Neuronal stem cell (in vitro differentiated cells): ENCODE data around the gene FAP.

Experiments
- DNase-seq: peaks from one replicate; pipeline ENCODE4 v3.0.0-alpha.2; 2013; ENCODE audit warnings: low spot score
- H2AFZ ChIP-seq: one replicate; pipeline ENCODE4 v1.6.1; 2013; ENCODE audit warnings: mild to moderate bottlenecking, low read length, inconsistent platforms
- H2AK5ac ChIP-seq: 2 replicates; pipeline ENCODE4 v1.6.1; 2013; ENCODE audit warnings: low read depth, mild to moderate bottlenecking, inconsistent platforms, low read length, moderate library complexity, mixed read lengths
- H2BK120ac ChIP-seq: 2 replicates; pipeline ENCODE4 v1.6.1; 2013; ENCODE audit warnings: low read depth, mild to moderate bottlenecking, inconsistent platforms, low read length, moderate library complexity, mixed read lengths
- H2BK12ac ChIP-seq: one replicate; pipeline ENCODE4 v1.6.1; 2013; ENCODE audit warnings: low read length, inconsistent platforms
- H2BK15ac ChIP-seq: 2 replicates; pipeline ENCODE4 v1.6.1; 2013; ENCODE audit warnings: mild to moderate bottlenecking, low read length, inconsistent platforms, mixed read lengths
- H2BK5ac ChIP-seq: one replicate; pipeline ENCODE4 v1.6.1; 2013; ENCODE audit warnings: inconsistent platforms, mild to moderate bottlenecking, low read length, moderate library complexity
- H3K14ac ChIP-seq: one replicate; pipeline ENCODE4 v1.6.1; 2013; ENCODE audit warnings: low read length, inconsistent platforms
- H3K18ac ChIP-seq: 2 replicates; pipeline ENCODE4 v1.6.1; 2013; ENCODE audit warnings: low read length, inconsistent platforms
- H3K23ac ChIP-seq: 2 replicates; pipeline ENCODE4 v1.6.1; 2013; ENCODE audit warnings: low read depth, mild to moderate bottlenecking, mixed read lengths, low read length, inconsistent platforms; ENCODE audit not compliant: poor library complexity
- H3K27ac ChIP-seq: replicated peaks from 3 replicates; pipeline ENCODE4 v1.5.1; 2013; ENCODE audit warnings: low read length, inconsistent platforms
- H3K27me3 ChIP-seq, 3 experiments: 2 replicates each; pipeline ENCODE4 v1.6.1; 2013; ENCODE audit warnings: low read length in 3 of 3, mild to moderate bottlenecking in 2 of 3, inconsistent platforms in 1 of 3, low read depth in 1 of 3, mixed read lengths in 1 of 3, moderate library complexity in 1 of 3; ENCODE audit not compliant: control insufficient read depth in 3 of 3, insufficient read depth in 3 of 3
- H3K36me3 ChIP-seq, 2 donors: replicated peaks in 1 of 2; 2 replicates each; pipeline ENCODE4 v1.6.1; 2013; ENCODE audit warnings: low read length in 2 of 2; ENCODE audit not compliant: control insufficient read depth in 2 of 2, insufficient read depth in 2 of 2
- H3K4ac ChIP-seq: 2 replicates; pipeline ENCODE4 v1.6.1; 2013; ENCODE audit warnings: inconsistent platforms, mild to moderate bottlenecking, low read length, moderate library complexity
- H3K4me1 ChIP-seq, 2 donors: 1 replicate in 1 of 2; 2 replicates in 1 of 2; pipeline ENCODE4 v1.6.1; 2013; ENCODE audit warnings: low read length in 2 of 2, low read depth in 1 of 2; ENCODE audit not compliant: control insufficient read depth in 2 of 2, insufficient read depth in 1 of 2
- H3K4me2 ChIP-seq: one replicate; pipeline ENCODE4 v1.6.1; 2013; ENCODE audit warnings: mild to moderate bottlenecking, low read length, inconsistent platforms; ENCODE audit not compliant: insufficient read depth, poor library complexity, severe bottlenecking
- H3K4me3 ChIP-seq, 2 donors: 2 replicates each; pipeline ENCODE4 v1.5.1; 2013; ENCODE audit warnings: low read length in 2 of 2, mild to moderate bottlenecking in 2 of 2, inconsistent platforms in 1 of 2, moderate library complexity in 1 of 2
- H3K79me1 ChIP-seq: one replicate; pipeline ENCODE4 v1.6.1; 2013; ENCODE audit warnings: low read depth, mild to moderate bottlenecking, inconsistent platforms, low read length, moderate library complexity
- H3K9ac ChIP-seq: one replicate; pipeline ENCODE4 v1.6.1; 2013; ENCODE audit warnings: mild to moderate bottlenecking, low read depth, low read length, inconsistent platforms; ENCODE audit not compliant: poor library complexity
- H3K9me3 ChIP-seq, 2 donors: replicated peaks in 1 of 2; 2 replicates each; pipeline versions ENCODE3 to v1.6.1; 2013; ENCODE audit warnings: low read length in 2 of 2, mild to moderate bottlenecking in 2 of 2, inconsistent platforms in 1 of 2, low read depth in 1 of 2, mixed read lengths in 1 of 2, moderate library complexity in 1 of 2; ENCODE audit not compliant: control insufficient read depth in 2 of 2, insufficient read depth in 1 of 2
- H4K8ac ChIP-seq: one replicate; pipeline ENCODE4 v1.6.1; 2013; ENCODE audit warnings: low read depth, mild to moderate bottlenecking, inconsistent platforms, low read length, moderate library complexity
- H4K91ac ChIP-seq: one replicate; pipeline ENCODE4 v1.6.1; 2013; ENCODE audit warnings: low read length, low read depth, mild to moderate bottlenecking, inconsistent platforms; ENCODE audit not compliant: poor library complexity
- WGBS, 2 donors: extraction: QIAGEN DNeasy Blood & Tissue Kit; methylation state at CpG; one replicate each; pipeline ENCODE4 v1.1.7; 2013; ENCODE audit warnings: missing lambda C conversion rate in 2 of 2, mixed read lengths in 1 of 2; ENCODE audit not compliant: insufficient read length in 2 of 2, insufficient replicate concordance in 1 of 2; ENCODE audit errors: extremely low coverage in 2 of 2; 5-methylcytosine and 5-hydroxymethylcytosine counted together

FAP gene

DNA sequence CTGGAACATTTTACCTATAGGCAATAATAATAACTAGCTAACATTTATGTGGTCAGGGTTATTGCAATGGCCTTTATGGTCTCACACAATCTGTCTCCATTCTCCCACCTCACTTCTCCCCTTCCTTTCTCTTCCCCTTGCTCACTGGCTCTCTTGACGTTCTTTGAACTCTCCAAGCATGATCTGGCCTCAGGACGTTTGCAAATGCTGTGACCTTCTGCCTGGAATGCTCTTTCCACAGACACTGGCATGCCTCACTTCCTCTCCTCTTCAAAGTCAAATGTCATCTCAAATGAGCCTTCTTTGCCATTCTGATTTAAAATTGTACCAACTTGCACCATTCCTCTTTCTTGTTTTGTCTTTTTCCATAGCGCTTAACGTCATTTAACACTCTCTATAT, 65.9 kb downstream of the FAP start:
- no peaks in the 10 kb centered on the region for H3K4me1 ChIP-seq
- WGBS, 2 donors = 100% methylated on average over 2 of the region's 4 CpGs
- H2AK5ac ChIP-seq = no peak overlapping the region
- no peak overlapping the region for H3K18ac ChIP-seq
- no peak overlapping the region for H2BK120ac ChIP-seq
- H3K4ac ChIP-seq = no peak overlapping the region
- H3K27me3 ChIP-seq = no peaks in the 10 kb centered on the region
- H3K23ac ChIP-seq = no peak overlapping the region
- H3K79me1 ChIP-seq = no peaks in the 10 kb centered on the region
- H2BK12ac ChIP-seq = no peak overlapping the region
- no peak overlapping the region for H4K91ac ChIP-seq
- H2BK5ac ChIP-seq = no peak overlapping the region
- H3K4me3 ChIP-seq = no peak overlapping the region
- no peak overlapping the region for H3K9ac ChIP-seq
- H3K27ac ChIP-seq = no peak overlapping the region
- H3K36me3 ChIP-seq = no peaks in the 10 kb centered on the region
- no peak overlapping the region for H2AFZ ChIP-seq
- no peak overlapping the region for H3K14ac ChIP-seq
- H3K9me3 ChIP-seq = no peaks in the 10 kb centered on the region
- no peak overlapping the region for H2BK15ac ChIP-seq
- DNase-seq = no peak
- H4K8ac ChIP-seq = no peak overlapping the region
- H3K4me2 ChIP-seq = no peak overlapping the region

DNA sequence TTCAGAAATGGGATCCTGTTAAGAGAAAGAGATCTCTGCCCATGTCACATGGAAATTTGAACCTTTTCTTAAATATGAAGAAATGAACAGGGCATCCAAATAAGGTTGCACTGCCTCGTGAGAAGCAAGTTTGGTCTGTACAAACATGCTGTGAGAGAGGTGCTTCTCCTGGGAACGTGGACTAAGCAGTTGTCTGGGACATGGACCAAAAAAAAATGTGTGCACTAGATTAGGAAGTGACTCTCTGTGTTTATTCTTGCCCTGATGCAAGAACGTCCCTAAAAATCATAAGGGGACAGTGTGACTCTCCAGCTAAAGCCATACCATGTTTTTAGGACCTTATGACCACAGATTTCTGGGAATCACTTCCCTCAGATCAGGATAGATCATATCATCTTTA, 67.5 kb downstream of the FAP start:
- DNase-seq = no peak
- Histone ChIP-seq H2BK12ac (no peak overlapping the region), H2BK120ac (no peak overlapping the region), H3K4ac (no peak overlapping the region), H3K23ac (no peak overlapping the region), H3K4me1 (no peaks in the 10 kb centered on the region), H4K8ac (no peak overlapping the region), H3K27me3 (no peaks in the 10 kb centered on the region), H3K36me3 (no peaks in the 10 kb centered on the region), H3K4me3 (no peak overlapping the region), H4K91ac (no peak overlapping the region), H3K9ac (no peak overlapping the region), H3K14ac (no peak overlapping the region), H3K18ac (no peak overlapping the region), H2BK5ac (no peak overlapping the region), H3K9me3 (no peaks in the 10 kb centered on the region), H3K27ac (no peak overlapping the region), H3K79me1 (no peaks in the 10 kb centered on the region), H2AFZ (no peak overlapping the region), H2BK15ac (no peak overlapping the region), H3K4me2 (no peak overlapping the region), H2AK5ac (no peak overlapping the region)
- WGBS, 2 donors = no CpG with 5 or more reads among the region's 3 CpGs

DNA sequence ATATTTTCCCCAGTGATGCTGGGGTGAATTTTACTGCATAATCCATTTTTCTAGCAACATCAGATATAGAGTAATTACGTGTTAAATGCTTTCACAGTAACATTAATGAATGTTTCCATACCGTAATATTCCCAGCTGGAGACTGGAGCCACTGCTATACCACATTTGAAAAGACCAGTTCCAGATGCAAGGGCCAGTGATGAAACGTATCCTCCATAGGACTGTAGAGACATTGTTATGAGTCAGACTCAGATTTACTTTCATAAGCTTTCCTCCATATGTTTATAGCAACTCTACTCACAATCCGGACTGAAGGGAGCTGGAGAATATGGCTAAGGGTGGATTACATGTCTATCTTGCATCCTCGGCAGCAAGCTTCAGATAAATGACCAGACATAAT, 68.5 kb downstream of the FAP start:
- H2AK5ac ChIP-seq = no peak overlapping the region
- WGBS, 2 donors = no CpG with 5 or more reads among the region's 5 CpGs
- H3K36me3 ChIP-seq = no peaks in the 10 kb centered on the region
- no peak overlapping the region for H2AFZ ChIP-seq
- no peak overlapping the region for H4K8ac ChIP-seq
- H3K4me3 ChIP-seq = no peak overlapping the region
- no peaks in the 10 kb centered on the region for H3K79me1 ChIP-seq
- no peak overlapping the region for H3K27ac ChIP-seq
- no peaks in the 10 kb centered on the region for H3K9me3 ChIP-seq
- no peak overlapping the region for H2BK5ac ChIP-seq
- H3K4ac ChIP-seq = no peak overlapping the region
- H3K23ac ChIP-seq = no peak overlapping the region
- H3K14ac ChIP-seq = no peak overlapping the region
- no peak overlapping the region for H3K18ac ChIP-seq
- no peak overlapping the region for H4K91ac ChIP-seq
- no peaks in the 10 kb centered on the region for H3K27me3 ChIP-seq
- H2BK15ac ChIP-seq = no peak overlapping the region
- H3K9ac ChIP-seq = no peak overlapping the region
- H3K4me1 ChIP-seq = no peaks in the 10 kb centered on the region
- no peak overlapping the region for H2BK120ac ChIP-seq
- no peak overlapping the region for H2BK12ac ChIP-seq
- no peak for DNase-seq
- no peak overlapping the region for H3K4me2 ChIP-seq

DNA sequence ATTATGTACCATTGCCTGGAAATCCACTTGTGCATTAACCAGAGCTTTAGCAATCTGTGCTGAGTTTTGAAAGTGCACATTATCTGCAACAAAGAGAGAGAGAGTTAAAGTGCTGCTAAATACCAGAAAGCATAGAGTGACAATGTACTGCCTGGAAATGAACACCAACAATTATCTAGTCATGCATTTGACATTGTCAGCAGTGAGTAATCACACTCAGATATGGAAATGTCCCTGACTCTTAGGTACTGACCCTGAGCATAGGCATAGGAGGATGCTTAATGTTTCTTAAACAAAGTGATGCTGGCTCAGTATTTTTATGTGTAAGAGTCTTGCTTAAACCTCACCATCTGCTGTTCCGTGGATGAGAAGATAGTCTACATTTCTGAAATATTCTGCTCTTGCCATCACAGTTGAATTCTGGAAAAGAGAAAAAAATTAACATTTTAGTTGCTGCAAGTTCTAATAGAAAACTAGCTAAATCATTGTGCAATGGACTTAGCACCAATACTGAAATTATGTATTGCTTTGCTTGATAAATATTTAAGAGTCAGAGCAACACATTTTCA, 70.4 kb downstream of the FAP start:
- no peak overlapping the region for H2AFZ ChIP-seq
- no peak overlapping the region for H4K91ac ChIP-seq
- DNase-seq = no peak
- H3K4me2 ChIP-seq = no peak overlapping the region
- H3K18ac ChIP-seq = no peak overlapping the region
- H3K27me3 ChIP-seq = no peaks in the 10 kb centered on the region
- H2BK15ac ChIP-seq = no peak overlapping the region
- H2AK5ac ChIP-seq = no peak overlapping the region
- no peaks in the 10 kb centered on the region for H3K4me1 ChIP-seq
- H2BK5ac ChIP-seq = no peak overlapping the region
- no CpG with 5 or more reads among the region's 1 CpG for WGBS, 2 donors
- no peak overlapping the region for H3K9ac ChIP-seq
- no peak overlapping the region for H3K4me3 ChIP-seq
- no peak overlapping the region for H3K23ac ChIP-seq
- H3K27ac ChIP-seq = no peak overlapping the region
- no peaks in the 10 kb centered on the region for H3K9me3 ChIP-seq
- H3K4ac ChIP-seq = no peak overlapping the region
- H3K79me1 ChIP-seq = no peaks in the 10 kb centered on the region
- no peak overlapping the region for H4K8ac ChIP-seq
- no peak overlapping the region for H2BK120ac ChIP-seq
- no peaks in the 10 kb centered on the region for H3K36me3 ChIP-seq
- H3K14ac ChIP-seq = no peak overlapping the region
- H2BK12ac ChIP-seq = no peak overlapping the region
